Measurements from ENCODE around the gene CIDEB. TPM values are rescaled to one million over a fixed set of nuclear protein-coding genes. Genes with fewer than 3 reads are reported as not detected.

CIDEB gene
- total RNA-seq, 1 donor from 2014 or later: 216 TPM

DNA sequence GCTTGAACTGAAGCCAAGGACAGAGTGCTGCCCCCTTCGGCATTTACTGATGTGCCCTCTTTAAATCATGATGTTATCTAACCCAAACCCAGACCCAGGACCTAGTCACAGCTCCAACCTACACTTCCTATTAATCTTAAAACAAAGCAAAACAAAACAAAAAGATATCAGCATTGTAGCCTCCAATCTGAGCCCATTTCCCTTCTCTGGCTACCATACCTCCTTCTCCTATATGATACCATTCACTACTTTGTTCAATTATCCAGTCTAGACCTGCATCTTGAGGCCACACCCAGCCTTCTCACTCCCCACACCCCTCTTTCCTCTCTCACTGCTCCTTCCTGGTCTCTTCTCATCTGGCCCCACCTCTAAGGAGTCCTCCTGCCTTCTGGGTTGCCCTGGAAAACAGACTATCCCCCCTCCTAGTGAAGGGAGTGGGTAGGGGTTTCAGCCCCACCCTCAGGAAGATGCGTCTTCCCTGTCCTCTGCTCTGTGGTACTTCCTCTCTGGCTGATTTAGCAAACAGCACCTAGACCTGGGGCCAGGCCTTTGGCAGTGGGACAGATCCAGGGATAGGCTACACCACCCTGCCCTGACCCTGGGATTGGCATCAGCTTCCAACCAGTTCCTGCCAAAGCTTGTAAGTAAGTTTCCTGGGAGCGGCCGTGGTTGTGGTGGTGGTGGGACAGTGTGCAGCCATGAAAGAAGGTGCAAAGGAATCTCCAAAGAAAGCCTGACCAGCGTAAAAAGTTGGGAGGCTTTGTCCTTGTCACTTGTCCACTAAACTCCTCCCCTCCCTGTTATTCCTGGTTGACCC, 6.8 kb upstream of the CIDEB start:
- peak; percentile 8 for ATAC-seq
- peak; percentile 76 for DNase-seq (ENCODE audit: low spot score)

DNA sequence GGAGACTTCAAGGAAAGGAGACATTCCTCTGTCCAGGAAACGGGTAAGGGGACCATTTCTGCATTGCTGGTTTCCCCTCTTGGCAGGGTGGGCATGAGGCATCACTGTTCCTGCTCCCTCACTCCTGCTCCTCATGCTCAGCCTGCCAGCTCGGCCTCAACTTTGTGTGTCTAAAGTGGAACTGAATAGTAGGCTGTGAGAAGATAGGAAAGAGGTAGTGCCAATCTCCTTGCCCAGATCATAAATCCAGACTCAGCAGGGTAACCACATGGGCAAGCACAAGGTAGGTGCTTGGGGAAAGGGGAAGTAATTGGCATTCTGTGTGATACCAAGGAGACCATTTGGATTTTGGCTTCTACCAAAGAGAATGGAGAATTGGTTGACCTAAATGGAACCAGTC, 6.1 kb upstream of the CIDEB start:
- ATAC-seq (no peak), DNase-seq (ENCODE audit: low spot score) (no peak)

DNA sequence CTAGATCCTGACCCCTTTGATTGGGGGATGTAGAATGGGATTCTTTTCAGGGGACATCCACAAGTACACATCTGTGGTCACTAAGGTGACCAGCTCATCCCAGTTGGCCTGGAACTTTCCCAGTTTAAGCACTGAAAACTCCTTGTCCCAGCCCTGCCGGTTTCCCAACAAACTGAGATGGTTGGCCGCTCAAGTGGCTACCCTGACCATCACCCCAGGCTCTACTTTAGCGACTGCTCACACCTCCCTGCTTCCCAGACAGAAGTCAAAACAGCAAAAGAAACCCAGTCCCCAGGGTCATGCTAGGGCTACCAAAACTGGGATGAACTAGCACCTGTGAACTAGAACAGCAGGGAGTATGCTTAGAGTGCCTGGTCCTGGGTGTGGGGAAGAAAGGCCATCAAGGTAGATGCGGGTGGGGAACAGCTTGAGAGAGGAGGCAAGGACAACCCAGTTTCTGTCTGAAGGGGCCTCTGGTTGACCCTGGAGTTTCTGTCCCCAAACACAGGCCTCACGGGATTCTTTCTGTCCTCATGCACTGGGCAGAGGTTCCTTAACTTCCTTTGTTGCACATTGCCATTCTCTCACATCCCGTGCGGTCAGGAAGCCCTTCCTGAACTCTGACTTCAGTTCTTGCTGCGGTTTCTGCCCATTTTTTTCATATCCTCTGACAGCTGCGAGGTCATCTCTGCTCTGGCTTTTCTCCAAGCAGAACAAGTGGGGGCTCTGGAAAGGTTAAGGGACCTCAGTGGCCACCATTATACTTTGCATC, 5.1 kb upstream of the CIDEB start:
- no peak for ATAC-seq
- DNase-seq (ENCODE audit: low spot score): peak; percentile 56

DNA sequence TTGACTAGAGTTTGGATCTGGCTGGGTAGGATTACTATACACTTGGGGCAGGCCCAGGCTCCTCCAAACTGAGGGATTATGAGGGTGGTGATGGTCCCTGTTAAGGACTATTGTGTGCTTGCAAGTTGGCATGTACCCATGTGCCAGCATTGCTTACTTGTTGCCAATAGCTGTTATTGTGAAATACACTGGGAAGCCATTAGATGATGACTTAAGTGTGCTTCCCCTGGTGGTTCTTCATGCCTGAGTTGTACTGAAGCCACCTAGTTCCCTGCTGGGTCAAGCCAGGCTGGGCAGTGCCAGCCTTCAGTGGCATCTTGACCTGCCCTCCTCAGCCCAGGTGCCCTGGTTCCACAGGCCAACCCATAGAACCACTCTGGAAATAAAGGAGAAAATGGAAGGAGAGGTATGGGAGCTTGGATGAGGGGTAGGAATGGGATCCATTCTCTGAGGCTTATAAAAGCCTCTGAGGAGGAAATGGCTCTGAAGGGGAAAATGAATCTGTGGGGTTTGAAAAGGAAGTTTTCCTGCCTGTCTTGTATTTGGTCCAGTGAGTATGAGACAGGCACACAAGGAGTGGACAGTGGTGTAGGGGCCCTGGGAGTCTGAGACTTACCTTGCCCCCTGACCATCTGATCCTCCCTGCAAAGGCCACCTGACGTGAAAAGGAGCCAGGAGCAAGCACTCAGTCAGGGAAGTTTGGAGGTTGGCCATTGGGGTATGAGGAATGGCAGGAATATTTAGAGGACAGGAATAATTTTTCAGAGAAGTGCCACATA, 4.2 kb upstream of the CIDEB start:
- ATAC-seq (no peak), DNase-seq (ENCODE audit: low spot score) (peak; percentile 62)

DNA sequence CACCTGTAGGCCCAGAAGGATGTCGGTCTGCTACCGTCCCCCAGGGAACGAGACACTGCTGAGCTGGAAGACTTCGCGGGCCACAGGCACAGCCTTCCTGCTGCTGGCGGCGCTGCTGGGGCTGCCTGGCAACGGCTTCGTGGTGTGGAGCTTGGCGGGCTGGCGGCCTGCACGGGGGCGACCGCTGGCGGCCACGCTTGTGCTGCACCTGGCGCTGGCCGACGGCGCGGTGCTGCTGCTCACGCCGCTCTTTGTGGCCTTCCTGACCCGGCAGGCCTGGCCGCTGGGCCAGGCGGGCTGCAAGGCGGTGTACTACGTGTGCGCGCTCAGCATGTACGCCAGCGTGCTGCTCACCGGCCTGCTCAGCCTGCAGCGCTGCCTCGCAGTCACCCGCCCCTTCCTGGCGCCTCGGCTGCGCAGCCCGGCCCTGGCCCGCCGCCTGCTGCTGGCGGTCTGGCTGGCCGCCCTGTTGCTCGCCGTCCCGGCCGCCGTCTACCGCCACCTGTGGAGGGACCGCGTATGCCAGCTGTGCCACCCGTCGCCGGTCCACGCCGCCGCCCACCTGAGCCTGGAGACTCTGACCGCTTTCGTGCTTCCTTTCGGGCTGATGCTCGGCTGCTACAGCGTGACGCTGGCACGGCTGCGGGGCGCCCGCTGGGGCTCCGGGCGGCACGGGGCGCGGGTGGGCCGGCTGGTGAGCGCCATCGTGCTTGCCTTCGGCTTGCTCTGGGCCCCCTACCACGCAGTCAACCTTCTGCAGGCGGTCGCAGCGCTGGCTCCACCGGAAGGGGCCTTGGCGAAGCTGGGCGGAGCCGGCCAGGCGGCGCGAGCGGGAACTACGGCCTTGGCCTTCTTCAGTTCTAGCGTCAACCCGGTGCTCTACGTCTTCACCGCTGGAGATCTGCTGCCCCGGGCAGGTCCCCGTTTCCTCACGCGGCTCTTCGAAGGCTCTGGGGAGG, 3.1 kb upstream of the CIDEB start, which contains the start of gene LTB4R:
LTB4R (plus strand) TSS at position 857 of the 959 bp plus-strand sequence. CDS start 4,150 bp downstream, outside the sequence.
- ATAC-seq (peak; percentile 69), DNase-seq (ENCODE audit: low spot score) (peak; percentile 91)

DNA sequence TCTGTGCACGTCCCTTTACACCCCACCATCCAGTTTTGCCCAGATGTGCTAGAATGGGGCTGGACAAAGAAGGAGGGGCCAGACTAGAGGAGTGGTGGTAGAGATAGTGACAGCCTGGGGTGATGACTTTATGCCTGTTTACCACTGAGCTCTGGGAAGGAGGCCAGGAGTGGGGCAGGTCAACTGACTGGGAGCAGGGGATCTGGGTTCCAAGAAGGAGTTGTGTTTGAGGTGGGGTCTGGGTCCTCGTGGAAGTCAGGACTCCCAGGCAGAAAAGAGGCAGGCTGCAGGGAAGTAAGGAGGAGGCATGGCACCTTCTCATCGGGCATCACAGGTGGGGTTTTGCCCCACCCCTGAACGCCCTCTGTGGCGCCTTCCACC, 2.5 kb upstream of the CIDEB start:
- peak; percentile 85 for DNase-seq (ENCODE audit: low spot score)
- peak; percentile 46 for ATAC-seq

DNA sequence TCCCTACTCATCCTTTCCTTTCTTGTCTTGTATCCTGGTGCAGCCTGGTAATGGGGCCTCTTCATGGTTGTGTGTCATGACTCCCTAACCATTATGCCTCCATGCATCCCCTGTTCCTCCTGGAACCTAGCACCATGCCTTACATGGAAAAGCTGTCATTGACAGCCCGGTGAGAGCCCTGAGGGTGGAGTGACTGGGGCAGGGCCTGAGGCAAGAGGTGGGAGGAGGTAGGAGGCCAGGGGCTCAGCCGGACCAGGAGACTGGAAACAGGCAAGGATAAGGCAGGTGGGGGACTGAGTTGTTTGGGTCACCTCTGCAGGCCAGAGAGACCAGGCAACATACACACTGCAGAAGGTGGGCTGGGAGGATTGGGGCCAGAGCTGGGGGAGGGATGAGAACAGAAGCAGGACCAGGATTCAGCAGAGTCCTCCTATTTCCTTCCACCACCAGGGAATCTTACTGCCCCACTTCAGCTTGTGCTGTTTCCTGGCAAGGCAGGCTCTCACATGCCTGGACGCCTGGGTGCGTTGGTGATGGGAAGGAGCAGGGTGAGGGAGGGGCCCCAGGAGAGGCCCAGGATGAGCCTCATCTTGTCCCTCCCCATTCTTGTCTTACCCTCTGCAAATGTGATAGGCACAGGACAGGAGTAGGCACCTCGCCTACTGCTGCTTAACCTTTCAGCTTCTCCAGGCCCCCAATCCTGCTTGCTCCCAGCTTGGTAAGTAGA, 1.9 kb upstream of the CIDEB start, which contains the start of gene LTB4R2:
LTB4R2 (plus strand) TSS at position 603 of the 727 bp plus-strand sequence. CDS start 525 bp downstream, outside the sequence.
- DNase-seq (ENCODE audit: low spot score): no peak
- no peak for ATAC-seq

DNA sequence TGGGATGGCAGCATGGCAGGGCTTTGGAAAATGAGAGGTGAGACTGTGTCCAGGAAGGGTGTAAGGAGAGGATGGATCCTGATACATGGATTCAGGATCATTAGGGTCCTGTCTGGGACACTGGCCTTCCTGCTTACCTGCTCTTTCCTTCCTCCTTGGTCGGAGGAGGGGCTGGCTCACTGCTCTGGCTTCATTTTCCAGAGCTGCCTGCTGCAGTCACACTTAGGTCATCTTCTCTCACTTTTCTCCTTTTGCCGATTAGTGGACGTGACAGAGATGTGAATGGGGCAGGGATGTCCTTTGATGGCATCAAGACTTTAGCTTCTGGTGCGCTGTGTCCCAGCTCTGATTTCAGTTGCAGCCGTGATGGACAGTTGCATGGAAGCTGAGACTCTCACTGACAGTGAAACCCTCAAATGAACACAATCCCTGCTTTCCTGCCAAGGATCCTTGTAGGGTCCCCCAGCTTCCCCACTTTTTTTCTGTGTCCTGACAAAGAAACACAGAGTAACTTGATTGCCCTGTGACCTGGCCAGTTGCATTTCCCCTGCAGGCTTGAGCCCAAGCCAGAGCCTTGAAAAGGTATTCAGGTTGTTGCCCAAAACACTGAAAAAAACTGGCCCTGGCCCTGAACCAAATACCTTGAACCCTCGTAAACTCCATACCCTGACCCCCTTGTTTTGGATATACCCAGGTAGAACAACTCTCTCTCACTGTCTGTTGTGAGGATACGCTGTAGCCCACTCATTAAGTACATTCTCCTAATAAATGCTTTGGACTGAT, 756 bp upstream of the CIDEB start:
- DNase-seq (ENCODE audit: low spot score) (peak; percentile 71), ATAC-seq (peak; percentile 1)

DNA sequence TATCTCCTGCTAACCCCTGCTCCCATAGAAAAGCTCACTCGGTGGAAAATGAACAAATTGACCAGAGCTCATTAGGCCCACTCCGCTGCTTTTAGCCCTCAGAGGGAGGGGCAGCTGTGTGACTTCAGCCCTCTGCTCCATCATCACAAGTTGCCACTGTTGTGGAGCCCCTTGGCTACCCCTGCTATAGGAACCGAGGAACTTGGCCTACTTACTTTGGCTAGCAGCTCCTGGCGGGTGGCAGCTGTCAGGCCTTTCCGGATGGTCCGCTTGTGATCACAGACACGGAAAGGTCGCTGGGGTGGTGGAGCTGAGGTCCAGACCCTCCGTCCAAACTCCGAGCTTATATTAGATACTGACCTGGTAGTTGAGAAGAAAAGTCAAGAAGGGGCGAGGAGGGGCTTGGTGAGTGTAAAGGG, 612 bp downstream of the CIDEB start:
- ATAC-seq (no peak), DNase-seq (ENCODE audit: low spot score) (no peak)

DNA sequence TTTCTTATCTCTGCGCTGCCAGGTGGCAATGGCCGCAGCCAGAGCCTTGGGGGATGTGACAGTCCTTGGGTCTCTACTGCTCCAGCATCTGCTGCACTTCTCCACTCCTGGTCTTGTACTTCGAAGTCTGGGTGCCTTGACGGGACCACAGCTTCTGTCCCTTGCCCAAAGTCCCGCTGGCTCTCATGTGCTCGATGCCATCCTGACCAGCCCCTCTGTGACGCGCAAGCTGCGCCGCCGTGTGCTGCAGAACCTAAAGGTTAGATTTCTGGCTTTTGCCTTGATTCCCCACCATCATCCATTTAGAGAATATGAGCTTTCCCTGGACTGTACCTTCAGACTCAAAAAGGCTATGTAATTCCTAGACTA, 3.8 kb downstream of the CIDEB start:
- no peak for DNase-seq (ENCODE audit: low spot score)
- no peak for ATAC-seq

DNA sequence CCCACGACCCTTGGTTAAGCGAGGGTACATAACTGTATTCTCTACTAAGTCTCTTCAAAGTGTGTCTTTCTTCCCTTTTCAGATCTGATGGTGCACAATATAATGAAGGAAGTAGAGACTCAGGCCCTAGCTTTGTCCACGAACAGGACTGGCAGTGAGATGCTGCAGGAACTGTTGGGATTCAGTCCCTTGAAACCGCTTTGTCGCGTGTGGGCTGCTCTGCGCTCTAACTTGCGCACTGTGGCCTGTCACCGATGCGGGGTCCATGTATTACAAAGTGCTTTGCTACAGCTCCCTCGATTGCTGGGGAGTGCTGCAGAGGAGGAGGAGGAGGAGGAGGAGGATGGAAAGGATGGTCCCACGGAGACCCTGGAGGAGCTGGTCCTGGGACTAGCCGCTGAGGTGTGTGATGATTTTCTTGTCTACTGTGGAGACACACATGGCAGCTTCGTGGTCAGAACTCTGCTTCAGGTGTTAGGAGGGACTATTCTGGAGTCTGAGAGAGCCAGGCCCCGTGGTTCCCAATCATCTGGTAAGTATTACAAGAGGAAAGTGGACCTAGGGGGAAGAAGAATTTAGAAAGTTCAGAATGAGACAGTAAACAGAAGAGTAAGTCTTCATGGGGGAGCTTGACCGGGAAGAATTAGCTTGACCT, 7.3 kb downstream of the CIDEB start:
- no peak for ATAC-seq
- DNase-seq (ENCODE audit: low spot score): no peak

DNA sequence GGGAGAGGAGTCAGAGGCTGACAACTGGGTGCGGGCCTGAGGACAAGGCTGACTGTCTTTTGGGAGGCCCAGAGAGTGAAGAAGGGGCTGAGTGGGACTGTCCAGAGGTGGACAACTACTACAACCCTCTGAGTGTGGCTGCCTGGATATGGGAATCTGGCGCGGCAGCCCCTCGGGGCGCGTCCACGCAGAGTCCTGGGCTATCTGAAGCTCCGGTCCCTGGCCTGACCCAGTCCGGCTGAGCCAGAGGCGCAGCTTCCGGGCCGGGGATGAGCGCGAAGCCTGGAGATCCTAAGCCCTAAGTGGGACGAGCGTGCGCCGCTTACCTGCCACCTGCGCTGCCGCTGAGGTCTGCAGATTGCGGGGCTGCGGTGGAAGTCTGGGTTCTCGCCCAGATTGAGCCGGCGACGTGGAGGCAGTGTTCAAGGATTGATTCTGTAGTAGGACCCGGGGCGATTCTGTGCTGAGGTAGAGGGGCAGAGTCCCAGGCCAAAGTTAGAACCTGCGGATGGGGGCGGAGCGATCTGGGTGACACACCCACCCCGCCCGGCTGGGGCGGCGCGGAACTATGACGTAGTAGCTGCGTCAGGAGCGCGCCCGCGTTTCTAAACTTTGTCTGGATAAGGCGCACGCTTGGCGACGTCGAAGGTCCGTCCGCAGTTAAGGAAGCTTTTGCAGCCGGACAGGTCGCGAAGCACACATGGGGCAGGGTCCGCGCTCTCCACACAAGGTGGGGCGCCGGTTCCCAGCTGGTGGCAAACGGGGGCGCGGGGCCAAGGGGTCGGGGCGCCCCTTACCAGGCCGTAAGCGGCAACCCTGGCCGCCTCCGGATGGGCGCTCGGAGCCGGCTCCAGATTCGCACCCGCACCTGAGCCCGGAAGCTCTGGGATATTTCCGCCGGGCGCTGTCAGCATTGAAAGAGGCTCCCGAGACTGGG, 8.3 kb downstream of the CIDEB start, which contains the start of the genes DHRS1 and NOP9:
DHRS1 (minus strand) TSS at position 526 of the 937 bp plus-strand sequence. CDS start 674 bp downstream, outside the sequence.
NOP9 (plus strand) TSS at position 596 of the 937 bp plus-strand sequence; CDS start at position 701, 105 bp downstream.
- DNase-seq (ENCODE audit: low spot score) (peak; percentile 97), ATAC-seq (peak; percentile 86)

DNA sequence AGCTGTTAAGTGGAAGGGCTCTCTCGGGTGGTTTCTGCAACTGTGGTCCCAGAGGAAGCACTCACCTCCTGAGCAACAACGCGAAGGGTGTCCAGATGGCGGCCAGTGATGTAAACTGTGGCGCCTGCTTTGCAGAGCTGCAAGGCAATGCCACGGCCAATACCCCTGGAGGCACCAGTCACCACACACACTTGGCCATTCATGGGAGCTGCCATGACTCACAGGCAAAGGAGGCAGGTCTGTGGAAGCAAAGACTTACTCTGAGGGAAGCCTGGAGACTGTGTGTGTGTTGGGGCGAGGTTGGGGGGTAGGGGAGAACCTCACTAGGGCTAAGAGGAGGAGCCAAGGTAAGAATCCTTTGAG, 8.9 kb downstream of the CIDEB start:
- no peak for DNase-seq (ENCODE audit: low spot score)
- peak; percentile 30 for ATAC-seq

DNA sequence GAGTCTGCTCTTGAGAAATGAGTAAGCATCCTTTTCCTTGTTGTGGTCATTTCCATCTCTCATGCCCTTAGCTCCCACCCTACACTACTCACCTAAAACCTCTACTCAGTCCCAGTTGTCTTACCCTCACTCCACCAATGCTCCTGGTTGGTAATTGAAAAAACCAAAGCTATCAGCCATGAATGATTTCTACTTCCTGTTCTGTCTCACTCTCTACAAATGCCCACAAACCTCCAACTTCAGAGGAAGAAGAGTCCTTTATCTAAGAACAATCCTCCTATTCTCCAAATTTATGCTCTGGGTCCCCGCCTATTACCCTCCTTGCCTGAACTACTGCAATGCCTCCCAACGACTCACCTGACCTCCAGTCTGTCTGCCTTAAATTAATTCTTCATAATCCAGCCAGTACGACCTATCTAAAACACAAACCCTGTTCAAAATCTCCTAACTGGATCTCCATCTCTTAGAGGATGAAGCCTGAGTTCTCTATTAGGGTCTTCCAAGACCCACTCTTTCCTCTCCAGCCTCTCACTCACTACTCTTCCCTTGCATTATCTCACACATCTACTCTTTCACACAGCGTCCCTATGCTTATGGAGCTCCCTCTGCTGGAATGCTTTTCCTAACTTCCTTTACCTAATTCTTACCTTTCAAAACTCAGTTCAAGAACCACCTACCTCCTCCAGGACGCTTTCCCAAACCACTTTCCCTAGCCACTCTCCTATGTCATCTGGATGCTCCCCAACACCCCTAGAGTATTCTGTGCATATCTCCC, 10.4 kb downstream of the CIDEB start:
- peak; percentile 33 for ATAC-seq
- DNase-seq (ENCODE audit: low spot score): no peak

DNA sequence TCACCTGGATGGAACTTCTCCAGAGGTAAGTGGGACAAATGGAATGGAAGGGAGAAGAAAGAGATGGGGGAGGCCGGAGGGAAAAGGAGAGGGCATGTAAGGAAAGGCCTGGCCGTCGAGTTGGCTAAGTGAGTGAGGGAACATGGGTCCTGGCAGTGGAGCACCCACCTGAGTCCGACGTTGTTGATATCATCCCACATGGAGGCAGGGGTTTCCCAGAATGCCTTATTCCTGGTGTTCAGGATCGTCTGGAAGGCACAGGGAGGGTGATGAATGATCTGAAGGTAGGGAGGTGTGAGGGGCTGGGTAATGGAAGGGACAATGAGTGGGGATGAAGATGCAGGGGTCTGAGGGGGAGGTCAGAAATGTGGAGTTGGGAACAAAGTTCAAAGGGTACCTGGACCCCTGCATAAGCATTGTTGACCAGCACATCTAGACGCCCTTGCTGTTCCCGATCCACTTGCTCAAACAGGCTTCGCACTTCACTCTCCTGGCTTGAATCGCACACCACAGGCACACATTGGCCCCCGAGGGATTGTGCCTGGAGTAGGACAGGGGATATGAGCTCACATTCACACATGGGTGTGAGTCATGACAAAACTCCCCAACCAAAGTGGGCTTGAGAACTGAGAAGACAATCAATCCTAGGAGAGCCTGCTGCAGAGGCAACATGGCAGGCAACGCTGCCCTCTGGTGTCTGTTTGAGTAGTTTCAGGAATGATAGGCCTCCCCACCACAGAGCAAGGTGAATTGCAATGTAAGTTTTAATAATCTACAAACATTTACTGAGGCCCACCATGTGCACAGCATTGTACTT, 11.2 kb downstream of the CIDEB start:
- ATAC-seq: peak; percentile 37
- no peak for DNase-seq (ENCODE audit: low spot score)

Data from left lobe of liver (tissue), 2 donors.